ACHN (cell line): Measurements from ENCODE around the gene OPN5.
A peak's percentile ranks its signal among the peaks of the same experiment; 100 is the strongest.

Experiments
- DNase-seq: peaks from one replicate; pipeline ENCODE4 v3.0.0-alpha.2; 2015
- in situ Hi-C: cut with HindIII; loops from 2 replicates; pipeline ENCODE4 v1.10.0; 2017; ENCODE audit warnings: low sequenced_read_pairs, low pct_ligation_motif_present, low pct_unique_long_range_greater_than_20kb

The OPN5 gene

GRCh38 chr6:47785182-47785581, 3.4 kb downstream of the OPN5 start:
- no peak for DNase-seq
- in situ Hi-C loops = no loop called here

GRCh38 chr6:47787620-47788497, 6.0 kb downstream of the OPN5 start:
- in situ Hi-C loops = no loop called here
- peak; percentile 53 for DNase-seq

GRCh38 chr6:47788498-47788884, 6.7 kb downstream of the OPN5 start:
- no peak for DNase-seq
- in situ Hi-C loops = no loop called here

GRCh38 chr6:47789553-47789952, 7.7 kb downstream of the OPN5 start:
- in situ Hi-C loops = no loop called here
- DNase-seq = no peak

- DNase-seq = no peak
- in situ Hi-C loops = no loop called here
Observed at GRCh38 chr6:47792216-47792733, 10.4 kb downstream of the OPN5 start.

GRCh38 chr6:47794577-47795135, 12.8 kb downstream of the OPN5 start:
- in situ Hi-C loops = no loop called here
- no peak for DNase-seq

GRCh38 chr6:47801984-47802383, 20.2 kb downstream of the OPN5 start:
- in situ Hi-C loops = no loop called here
- DNase-seq = no peak

- no peak for DNase-seq
- in situ Hi-C loops = no loop called here
Observed at GRCh38 chr6:47804821-47805220, 23.0 kb downstream of the OPN5 start.

GRCh38 chr6:47809873-47810272, 28.0 kb downstream of the OPN5 start:
- in situ Hi-C loops = no loop called here
- no peak for DNase-seq

- in situ Hi-C loops = no loop called here
- no peak for DNase-seq
Observed at GRCh38 chr6:47810885-47811284, 29.1 kb downstream of the OPN5 start.

- in situ Hi-C loops = no loop called here
- no peak for DNase-seq
Observed at GRCh38 chr6:47811443-47811842, 29.6 kb downstream of the OPN5 start.

- DNase-seq = no peak
Observed at GRCh38 chr6:47817749-47818148, 35.9 kb downstream of the OPN5 start.

GRCh38 chr6:47819461-47819860, 37.6 kb downstream of the OPN5 start:
- DNase-seq = no peak
- in situ Hi-C loops = no loop called here

More at GRCh38 chr6:47817749-47818148, 35.9 kb downstream of the OPN5 start:
- in situ Hi-C loops = no loop called here

GRCh38 chr6:47822856-47823554, 41.2 kb downstream of the OPN5 start:
- no peak for DNase-seq

GRCh38 chr6:47832386-47833100, 50.7 kb downstream of the OPN5 start:
- DNase-seq = no peak
- in situ Hi-C loops = no loop called here

More at GRCh38 chr6:47822856-47823554, 41.2 kb downstream of the OPN5 start:
- in situ Hi-C loops = no loop called here

- in situ Hi-C loops = no loop called here
- DNase-seq = no peak
Observed at GRCh38 chr6:47834196-47834595, 52.4 kb downstream of the OPN5 start.

GRCh38 chr6:47836046-47836445, 54.2 kb downstream of the OPN5 start:
- DNase-seq = no peak
- in situ Hi-C loops = no loop called here

- in situ Hi-C loops = no loop called here
- no peak for DNase-seq
Observed at GRCh38 chr6:47836639-47837038, 54.8 kb downstream of the OPN5 start.

GRCh38 chr6:47839645-47840044, 57.8 kb downstream of the OPN5 start:
- in situ Hi-C loops = no loop called here
- no peak for DNase-seq
